ENCODE measurements around the gene MIOX.
"Not testable (repeated sequence)": the region's sequence is repeated elsewhere in the genome, so short reads cannot be mapped to it uniquely, and the experiment has no call there.

Gene MIOX

DNA sequence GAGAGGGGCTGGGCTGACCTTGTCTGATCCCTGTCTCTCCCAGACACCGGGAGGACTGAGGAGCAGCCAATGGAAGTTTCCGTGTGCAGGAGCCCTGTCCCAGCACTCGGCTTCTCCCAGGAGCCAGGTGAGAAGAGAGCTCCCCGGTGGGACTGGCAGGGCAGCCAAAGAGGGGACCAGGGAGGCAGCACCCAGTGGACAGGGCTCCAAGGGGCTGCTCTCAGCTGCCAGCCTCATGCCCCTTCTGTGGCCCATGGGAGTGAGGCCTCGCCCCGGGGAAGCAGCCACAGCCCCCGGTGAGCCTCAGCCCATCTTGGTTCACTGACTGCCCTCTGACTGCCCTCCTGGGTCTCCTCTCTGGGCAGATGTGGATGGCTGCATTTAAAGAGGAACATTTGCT is 31.9 kb downstream of the MIOX start:
- TF ChIP-seq, protein P1, sequence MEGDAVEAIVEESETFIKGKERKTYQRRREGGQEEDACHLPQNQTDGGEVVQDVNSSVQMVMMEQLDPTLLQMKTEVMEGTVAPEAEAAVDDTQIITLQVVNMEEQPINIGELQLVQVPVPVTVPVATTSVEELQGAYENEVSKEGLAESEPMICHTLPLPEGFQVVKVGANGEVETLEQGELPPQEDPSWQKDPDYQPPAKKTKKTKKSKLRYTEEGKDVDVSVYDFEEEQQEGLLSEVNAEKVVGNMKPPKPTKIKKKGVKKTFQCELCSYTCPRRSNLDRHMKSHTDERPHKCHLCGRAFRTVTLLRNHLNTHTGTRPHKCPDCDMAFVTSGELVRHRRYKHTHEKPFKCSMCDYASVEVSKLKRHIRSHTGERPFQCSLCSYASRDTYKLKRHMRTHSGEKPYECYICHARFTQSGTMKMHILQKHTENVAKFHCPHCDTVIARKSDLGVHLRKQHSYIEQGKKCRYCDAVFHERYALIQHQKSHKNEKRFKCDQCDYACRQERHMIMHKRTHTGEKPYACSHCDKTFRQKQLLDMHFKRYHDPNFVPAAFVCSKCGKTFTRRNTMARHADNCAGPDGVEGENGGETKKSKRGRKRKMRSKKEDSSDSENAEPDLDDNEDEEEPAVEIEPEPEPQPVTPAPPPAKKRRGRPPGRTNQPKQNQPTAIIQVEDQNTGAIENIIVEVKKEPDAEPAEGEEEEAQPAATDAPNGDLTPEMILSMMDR (IDR thresholded peaks at IDR 0.05): no peak
- Histone ChIP-seq H3K4me3 (ENCODE audit: low read depth, low read length) (no peak overlapping the region), H3K36me3 (ENCODE audit: control insufficient read depth, insufficient read depth, low read length) (no peaks in the 10 kb centered on the region), H3K9ac (no peak overlapping the region), H3K4me1 (no peaks in the 10 kb centered on the region), H2AFZ (no peak overlapping the region), H3K9me3 (ENCODE audit: control insufficient read depth, low read length) (no peaks in the 10 kb centered on the region), H3K27me3 (ENCODE audit: control insufficient read depth, insufficient read depth, low read length) (no peaks in the 10 kb centered on the region), H3K27ac (no peak overlapping the region), H3K79me2 (peaks cover 25% of the 10 kb centered on the region), H3K4me2 (ENCODE audit: low read length) (no peak overlapping the region)

DNA sequence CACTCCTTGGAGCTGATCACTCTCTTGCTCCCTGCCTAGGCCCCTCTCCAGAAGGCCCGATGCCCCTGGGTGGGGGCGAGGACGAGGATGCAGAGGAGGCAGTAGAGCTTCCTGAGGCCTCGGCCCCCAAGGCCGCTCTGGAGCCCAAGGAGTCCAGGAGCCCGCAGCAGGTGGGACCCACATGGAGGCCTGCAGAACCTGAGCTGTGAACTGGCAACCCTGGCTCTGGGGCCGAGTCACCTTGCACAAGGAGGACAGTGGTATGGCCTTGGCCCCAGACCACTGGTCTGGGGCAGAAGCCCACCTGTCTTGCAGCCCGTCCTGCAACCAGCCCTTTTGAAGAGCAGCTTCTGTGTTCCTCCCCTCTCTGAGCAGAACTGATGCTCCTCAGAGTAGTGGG is 32.5 kb downstream of the MIOX start:
- TF ChIP-seq, protein P1 (IDR thresholded peaks at IDR 0.05): no peak
- no peaks in the 10 kb centered on the region for H3K27me3 ChIP-seq (ENCODE audit: control insufficient read depth, insufficient read depth, low read length)
- no peak overlapping the region for H3K4me2 ChIP-seq (ENCODE audit: low read length)
- H3K36me3 ChIP-seq (ENCODE audit: control insufficient read depth, insufficient read depth, low read length): no peaks in the 10 kb centered on the region
- H3K9ac ChIP-seq: no peak overlapping the region
- H3K27ac ChIP-seq: no peak overlapping the region
- H3K4me3 ChIP-seq (ENCODE audit: low read depth, low read length): no peak overlapping the region
- H3K9me3 ChIP-seq (ENCODE audit: control insufficient read depth, low read length): no peaks in the 10 kb centered on the region
- no peaks in the 10 kb centered on the region for H3K4me1 ChIP-seq
- no peak overlapping the region for H2AFZ ChIP-seq
- peaks cover 20% of the 10 kb centered on the region for H3K79me2 ChIP-seq

DNA sequence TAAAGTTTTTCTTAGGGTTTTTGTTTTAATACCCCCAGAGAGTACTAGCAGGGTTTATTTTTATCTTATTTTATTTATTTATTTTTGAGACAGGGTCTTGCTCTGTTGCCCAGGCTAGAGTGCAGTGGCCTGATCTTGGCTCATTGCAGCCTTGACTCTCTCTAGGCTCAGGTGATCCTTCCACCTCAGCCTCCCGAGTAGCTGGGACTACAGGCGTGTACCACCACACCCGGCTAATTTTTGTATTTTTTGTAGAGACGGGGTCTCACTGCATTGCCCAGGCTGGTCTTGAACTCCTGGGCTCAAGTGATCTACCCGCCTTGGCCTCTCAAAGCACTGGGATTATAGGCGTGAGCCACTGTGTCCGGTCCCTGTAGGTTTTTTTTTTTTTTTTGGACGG is 33.5 kb downstream of the MIOX start:
- not testable (repeated sequence) for H3K36me3 ChIP-seq (ENCODE audit: control insufficient read depth, insufficient read depth, low read length); H3K27ac ChIP-seq; H3K9me3 ChIP-seq (ENCODE audit: control insufficient read depth, low read length); H3K4me1 ChIP-seq; H2AFZ ChIP-seq; H3K4me3 ChIP-seq (ENCODE audit: low read depth, low read length); H3K9ac ChIP-seq; H3K27me3 ChIP-seq (ENCODE audit: control insufficient read depth, insufficient read depth, low read length); H3K4me2 ChIP-seq (ENCODE audit: low read length)
- H3K79me2 ChIP-seq: peaks cover 20% of the 10 kb centered on the region

DNA sequence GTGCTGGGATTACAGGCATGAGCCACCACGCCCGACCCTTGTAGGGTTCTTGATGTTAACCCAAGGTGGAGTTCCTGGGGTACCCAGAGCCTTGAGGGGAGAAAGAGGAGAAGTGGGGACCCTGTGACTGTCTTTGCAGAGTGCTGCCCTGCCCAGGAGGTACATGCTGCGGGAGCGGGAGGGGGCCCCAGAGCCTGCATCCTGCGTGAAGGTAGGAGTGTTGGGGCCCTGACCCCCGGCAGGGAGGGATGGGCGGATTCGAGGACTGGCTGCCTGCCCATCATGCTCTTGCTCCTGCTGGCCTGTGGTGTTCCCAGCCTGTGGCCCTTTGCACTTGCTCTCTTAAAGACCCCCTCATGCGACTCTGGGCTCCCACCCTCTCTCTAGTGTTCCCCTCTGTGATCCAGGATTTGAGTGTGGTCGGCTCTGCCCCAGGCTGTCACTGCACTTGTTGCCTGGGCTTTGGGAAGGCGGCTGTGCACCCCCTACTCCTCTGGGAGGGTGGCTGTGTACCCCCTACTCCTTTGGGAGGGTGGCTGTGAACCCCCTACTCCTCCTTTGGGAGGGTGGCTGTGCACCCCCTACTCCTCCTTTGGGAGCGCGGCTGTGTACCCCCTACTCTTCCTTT is 34.3 kb downstream of the MIOX start:
- no peaks in the 10 kb centered on the region for H3K4me1 ChIP-seq
- no peak overlapping the region for H2AFZ ChIP-seq
- TF ChIP-seq, protein P1 (IDR thresholded peaks at IDR 0.05): no peak
- peaks cover 17% of the 10 kb centered on the region for H3K79me2 ChIP-seq
- H3K4me3 ChIP-seq (ENCODE audit: low read depth, low read length): no peak overlapping the region
- H3K9ac ChIP-seq: no peak overlapping the region
- no peak overlapping the region for H3K4me2 ChIP-seq (ENCODE audit: low read length)
- H3K27me3 ChIP-seq (ENCODE audit: control insufficient read depth, insufficient read depth, low read length): no peaks in the 10 kb centered on the region
- H3K27ac ChIP-seq: no peak overlapping the region
- no peaks in the 10 kb centered on the region for H3K9me3 ChIP-seq (ENCODE audit: control insufficient read depth, low read length)
- no peaks in the 10 kb centered on the region for H3K36me3 ChIP-seq (ENCODE audit: control insufficient read depth, insufficient read depth, low read length)

DNA sequence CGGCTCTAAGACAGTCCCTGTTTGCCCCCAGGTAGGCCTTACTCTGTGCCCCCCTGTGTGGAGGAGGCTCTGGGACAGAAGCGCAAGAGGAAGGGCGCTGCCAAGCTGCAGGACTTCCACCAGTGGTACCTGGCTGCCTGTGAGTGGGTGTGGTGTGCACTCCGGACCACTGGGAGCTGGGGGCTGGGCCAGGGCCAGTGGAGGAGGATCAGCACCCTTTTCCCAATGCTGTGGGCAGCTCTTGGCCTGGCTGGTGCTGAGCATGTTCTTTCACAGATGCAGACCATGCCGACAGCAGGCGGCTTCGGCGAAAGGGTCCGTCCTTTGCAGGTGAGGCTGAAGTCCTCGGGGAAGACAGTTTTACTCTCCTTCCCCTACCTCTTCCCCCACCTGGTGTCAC is 35.1 kb downstream of the MIOX start:
- Histone ChIP-seq H3K79me2 (peaks cover 12% of the 10 kb centered on the region), H3K9ac (no peak overlapping the region), H3K27me3 (ENCODE audit: control insufficient read depth, insufficient read depth, low read length) (no peaks in the 10 kb centered on the region), H3K4me2 (ENCODE audit: low read length) (no peak overlapping the region), H3K36me3 (ENCODE audit: control insufficient read depth, insufficient read depth, low read length) (no peaks in the 10 kb centered on the region), H2AFZ (no peak overlapping the region), H3K4me3 (ENCODE audit: low read depth, low read length) (no peak overlapping the region), H3K4me1 (no peaks in the 10 kb centered on the region), H3K27ac (no peak overlapping the region), H3K9me3 (ENCODE audit: control insufficient read depth, low read length) (no peaks in the 10 kb centered on the region)
- TF ChIP-seq, protein P1 (IDR thresholded peaks at IDR 0.05): no peak

Data from parathyroid adenoma (tissue), 2 donors.